Activated CD8-positive, alpha-beta memory T cell treated with anti-CD3 and anti-CD28 coated beads, Interleukin-2, amount 50 U/mL, for 1 hour (primary cell): ENCODE data around the gene HSPB8.

Experiments used
- DNase-seq: peaks from one replicate; pipeline ENCODE4 v3.0.0-alpha.2; 2020; ENCODE audit errors: extremely low read depth

The HSPB8 gene

DNA sequence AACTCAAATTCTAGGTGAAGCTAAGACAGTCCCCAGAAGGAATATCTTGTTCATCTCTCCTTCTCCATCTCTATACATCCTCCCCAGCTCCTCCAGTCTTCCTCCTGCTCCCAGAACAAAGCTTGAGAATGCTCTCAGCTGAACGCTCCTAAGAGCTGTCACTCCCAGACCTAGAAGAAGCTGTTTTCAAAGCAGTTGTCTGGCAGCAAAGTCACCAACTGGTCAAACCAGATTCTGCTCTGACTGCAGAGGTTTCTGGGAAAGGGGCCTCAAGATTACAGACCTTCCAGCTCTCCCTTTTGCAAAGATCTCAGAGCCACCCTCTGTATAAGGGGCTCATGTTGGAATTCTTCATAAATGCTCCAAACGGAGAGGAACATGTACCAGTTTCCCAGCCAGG is 9.6 kb upstream of the HSPB8 start:
- DNase-seq: no peak

- no peak for DNase-seq
Observed at GRCh38 chr12:119171291-119171690, 7.4 kb upstream of the HSPB8 start.

DNA sequence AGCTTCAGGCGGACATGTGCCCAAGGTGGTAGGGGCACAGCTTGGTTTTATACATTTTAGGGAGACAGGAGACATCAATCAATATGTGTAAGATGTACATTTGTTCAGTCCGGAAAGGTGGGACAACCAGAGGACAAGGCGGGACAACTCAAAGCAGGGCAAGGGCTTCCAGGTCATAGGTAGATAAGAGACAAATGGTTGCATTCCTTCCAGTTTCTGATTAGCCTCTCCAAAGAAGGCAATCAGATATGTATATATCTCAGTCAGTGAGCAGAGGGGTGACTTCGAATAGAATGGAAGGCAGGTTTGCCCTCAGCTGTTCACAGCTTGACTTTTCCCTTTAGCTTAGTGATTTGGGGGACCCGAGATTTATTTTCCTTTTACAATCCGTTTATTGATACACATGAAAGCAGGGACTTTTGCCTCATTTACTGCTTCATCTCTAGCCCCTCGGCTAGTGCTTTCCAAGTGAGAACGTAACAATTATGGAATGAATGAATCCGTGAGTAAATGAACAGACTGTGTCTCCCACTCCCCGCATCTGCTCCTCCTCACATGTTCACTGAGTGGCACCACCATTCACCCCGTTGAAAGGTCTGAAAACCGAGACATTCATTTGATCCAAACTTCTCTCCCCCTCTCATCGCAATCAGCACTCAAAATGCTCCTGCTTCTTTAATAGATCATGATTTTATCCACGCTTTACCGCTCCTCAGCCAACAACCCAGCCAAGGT is 6.9 kb upstream of the HSPB8 start:
- DNase-seq: no peak

DNA sequence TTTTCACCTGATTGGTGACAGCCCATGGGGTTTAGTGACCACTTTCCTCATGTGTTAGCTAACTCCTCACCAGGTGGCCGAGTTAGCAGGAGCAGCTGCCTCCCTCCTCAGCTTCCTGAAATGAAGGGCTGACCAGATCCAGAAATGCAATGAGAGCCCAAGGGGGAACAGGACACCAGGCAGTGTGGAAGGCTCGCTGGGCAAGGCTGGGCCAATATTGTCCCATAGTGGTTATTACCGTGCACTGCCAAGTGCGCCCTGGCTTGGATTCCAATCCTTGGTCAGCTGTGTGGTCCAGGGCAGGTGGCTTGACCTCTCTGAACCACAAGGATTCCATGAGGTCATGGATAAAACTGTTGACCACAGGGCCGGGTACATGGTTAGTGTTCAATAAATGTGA is 3.6 kb upstream of the HSPB8 start:
- no peak for DNase-seq

GRCh38 chr12:119176267-119177055 is 2.3 kb upstream of the HSPB8 start:
- DNase-seq: no peak

DNA sequence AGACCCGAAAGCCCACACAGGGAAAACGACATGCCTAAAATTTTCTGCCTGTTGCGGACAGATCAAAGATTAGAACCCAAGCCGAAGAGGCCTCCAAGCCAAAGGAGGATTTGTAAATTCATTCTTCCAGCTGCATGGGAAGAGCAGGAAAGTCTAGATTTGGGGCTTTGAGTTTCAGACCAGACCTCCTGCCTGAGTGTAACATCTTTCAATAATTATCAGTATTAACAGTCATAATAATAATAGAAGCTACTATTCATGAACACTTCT is 1.7 kb upstream of the HSPB8 start:
- DNase-seq: no peak

DNA sequence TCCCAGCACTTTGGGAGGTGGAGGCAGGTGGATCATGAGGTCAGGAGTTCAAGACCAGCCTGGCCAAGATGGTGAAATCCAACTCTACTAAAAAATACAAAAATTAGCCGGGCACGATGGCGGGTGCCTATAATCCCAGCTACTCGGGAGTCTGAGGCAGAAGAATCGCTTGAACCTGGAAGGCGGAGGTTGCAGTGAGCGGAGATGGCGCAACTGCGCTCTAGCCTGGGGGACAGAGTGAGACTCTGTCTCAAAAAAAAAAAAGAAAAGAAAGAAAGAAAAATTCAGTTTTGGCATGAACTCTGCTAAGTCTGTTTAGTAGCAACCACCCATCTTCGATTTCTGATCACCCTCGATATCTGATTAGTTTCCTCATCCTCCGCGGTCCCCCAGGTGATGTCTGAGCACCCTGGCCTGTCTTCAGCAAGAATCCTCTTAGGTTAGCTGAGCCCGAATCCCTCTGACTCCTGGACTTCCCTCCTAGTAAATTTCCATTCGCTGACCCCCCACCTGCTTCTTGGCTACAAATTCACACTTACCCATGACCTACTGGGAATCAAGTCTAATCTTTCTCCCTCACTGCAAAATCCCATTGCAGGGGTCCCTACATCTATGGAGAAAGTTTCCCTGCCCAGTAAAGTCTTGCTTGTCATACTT is 879 bp upstream of the HSPB8 start:
- no peak for DNase-seq

- DNase-seq: no peak
Observed at GRCh38 chr12:119179335-119180021, 747 bp downstream of the HSPB8 start.

- DNase-seq: no peak
Observed at GRCh38 chr12:119180380-119181040, 1.8 kb downstream of the HSPB8 start.

- DNase-seq: no peak
Observed at GRCh38 chr12:119181202-119181601, 2.5 kb downstream of the HSPB8 start.

DNA sequence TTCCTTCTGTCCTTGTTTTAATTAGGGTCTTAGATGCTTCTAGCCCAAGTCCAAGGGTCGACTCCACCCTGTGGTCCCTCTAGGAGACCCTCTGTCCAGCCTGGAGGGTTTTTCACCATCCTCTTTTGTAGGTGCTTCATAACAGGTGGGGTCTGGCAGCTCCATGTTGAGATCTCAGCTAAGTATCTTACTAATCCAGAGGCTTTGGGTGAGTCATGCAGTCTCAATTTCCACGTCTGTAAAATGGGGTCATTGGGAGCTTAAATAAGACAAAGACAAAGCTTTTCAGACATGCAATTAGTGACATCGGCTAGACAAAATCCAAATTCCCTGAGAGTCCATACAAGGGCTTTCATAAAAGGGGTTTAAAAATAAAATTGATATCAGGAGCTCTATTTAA is 3.2 kb downstream of the HSPB8 start:
- no peak for DNase-seq

- DNase-seq: no peak
Observed at GRCh38 chr12:119182701-119183493, 4.2 kb downstream of the HSPB8 start.

- DNase-seq: no peak
Observed at GRCh38 chr12:119183942-119184695, 5.4 kb downstream of the HSPB8 start.

DNA sequence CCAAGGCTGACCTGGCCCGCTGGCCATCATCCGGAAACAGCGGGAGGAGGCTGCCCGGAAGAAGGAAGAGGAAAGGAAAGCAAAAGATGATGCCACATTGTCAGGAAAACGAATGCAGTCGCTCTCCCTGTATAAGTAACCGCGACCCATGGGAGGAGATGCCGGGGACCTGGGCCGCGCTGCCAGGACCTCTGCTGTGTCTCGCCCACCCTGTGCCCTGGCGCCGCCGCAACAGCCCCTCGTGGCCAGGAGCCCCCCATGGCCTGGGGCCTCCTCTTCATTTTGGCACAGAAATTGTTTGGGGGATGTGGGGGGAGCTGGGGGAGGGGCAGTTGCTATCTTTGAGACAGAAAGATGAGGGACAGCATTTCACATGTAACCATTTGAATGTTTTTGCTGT is 16.5 kb downstream of the HSPB8 start:
- no peak for DNase-seq

GRCh38 chr12:119198440-119198839 is 19.7 kb downstream of the HSPB8 start:
- DNase-seq: no peak

GRCh38 chr12:119200601-119201000 is 21.9 kb downstream of the HSPB8 start:
- DNase-seq: no peak

DNA sequence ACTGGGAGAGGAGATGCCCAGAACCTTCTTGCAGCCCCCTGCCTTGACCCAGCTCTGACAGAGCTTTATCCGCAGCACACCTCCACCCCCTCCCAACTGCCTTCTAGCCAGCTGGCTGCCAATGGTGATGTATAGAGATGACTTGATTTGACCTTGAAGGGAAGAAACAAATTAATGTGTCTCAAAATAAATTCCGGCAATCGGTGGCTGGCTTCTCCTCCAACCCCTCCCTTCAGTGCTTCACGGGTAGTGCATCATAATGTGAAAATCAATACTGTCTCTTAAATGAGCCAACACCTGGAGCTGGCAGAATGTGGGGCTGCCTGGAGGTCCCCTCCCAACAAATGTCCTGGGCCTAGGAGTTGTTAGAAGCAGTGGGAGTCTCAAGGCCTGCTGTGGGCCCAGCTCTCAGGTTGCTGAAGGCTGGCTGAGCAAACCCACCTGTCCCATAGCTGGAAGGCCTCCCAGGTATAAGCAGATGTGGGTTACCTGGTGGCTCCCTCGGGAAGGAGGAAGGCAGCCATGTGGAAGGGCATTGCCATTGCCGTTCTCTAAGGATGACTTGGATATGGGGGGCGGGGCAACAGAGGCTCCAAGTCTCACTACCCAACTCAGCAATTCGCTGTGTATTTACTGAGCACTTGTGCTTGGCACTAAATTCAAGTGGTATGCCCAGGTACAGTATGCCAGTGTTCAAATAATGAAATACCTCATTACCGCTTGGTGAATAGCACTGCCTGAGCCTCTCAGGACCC is 23.2 kb downstream of the HSPB8 start:
- no peak for DNase-seq

DNA sequence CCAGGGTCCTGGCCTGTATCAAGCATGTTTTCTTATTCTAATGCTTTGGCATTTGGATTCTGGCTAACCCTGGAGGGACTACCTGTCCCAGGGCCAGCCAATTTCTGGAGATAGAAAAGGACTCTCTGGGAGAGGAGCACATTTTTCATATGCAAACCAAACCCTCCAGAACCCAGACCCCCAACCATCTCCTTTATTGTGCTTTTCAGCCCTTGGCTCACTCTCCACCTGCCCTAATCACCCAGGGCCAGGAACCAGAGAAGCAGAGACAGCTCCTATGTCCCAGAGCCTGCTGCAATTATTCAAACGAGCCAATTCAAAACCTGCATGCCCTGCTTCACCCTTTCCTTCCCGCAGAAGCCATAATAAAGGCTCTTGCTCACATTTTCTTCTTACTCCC is 23.8 kb downstream of the HSPB8 start:
- no peak for DNase-seq

DNA sequence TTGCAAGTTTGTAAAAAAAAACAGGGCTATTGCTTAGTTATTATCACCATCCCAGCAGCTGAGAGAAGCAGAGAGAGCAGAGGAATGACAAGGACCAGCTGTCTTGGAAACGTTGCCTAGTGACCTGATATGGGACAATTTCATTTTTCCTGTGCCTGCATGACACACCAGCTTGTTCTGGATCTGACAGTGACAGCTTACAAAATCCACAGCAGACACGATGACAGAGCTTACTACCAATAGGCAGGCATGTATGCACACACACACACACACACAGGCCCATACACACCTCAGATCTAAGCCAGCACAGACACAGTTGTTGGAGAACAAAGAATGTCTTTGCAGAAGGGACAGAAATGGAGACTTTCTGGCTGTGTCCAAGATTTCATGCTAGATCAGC is 25.4 kb downstream of the HSPB8 start:
- DNase-seq: no peak
